Thyroid gland (tissue), 4 donors: Measurements from ENCODE around the gene ITGA5.
A peak's percentile ranks its signal among the peaks of the same experiment; 100 is the strongest.

ENCODE experiments used
- POLR2A ChIP-seq, 2 donors: fragments of 450-650 bp; IDR thresholded peaks; one replicate each; pipeline ENCODE4 v1.6.1; 2017; ENCODE audit warnings: antibody characterized with exemption in 2 of 2, mild to moderate bottlenecking in 2 of 2, moderate library complexity in 1 of 2
- TF ChIP-seq, protein P1 (sequence below), 6 experiments: fragments of 200-600 bp in 3 of 6; fragments of 450-650 bp in 3 of 6; sonication (generic) in 3 of 6; IDR thresholded peaks; one replicate each; pipeline ENCODE4 v1.5.1; 2016 to 2019; ENCODE audit warnings: antibody characterized with exemption in 6 of 6, mild to moderate bottlenecking in 2 of 6, inconsistent platforms in 1 of 6, moderate library complexity in 1 of 6

DNA sequence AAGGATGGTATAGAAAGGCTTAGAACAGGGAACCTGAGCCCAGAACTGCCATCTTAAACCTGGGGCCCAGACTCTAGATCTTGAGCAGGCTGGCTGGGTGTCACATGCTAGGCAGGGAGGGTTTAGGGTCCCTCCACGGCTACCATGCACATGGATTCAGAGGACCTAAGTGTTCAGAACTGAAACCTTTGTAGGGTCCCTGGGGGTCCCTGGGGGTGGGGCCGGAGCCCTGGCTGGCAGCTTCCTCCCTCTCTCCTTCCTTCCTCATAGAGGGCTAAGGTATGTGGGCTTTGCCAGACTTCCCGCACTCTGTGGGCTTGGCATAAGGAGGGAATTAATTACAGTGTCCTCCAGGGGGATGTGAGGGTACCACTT lies 29.9 kb downstream of the ITGA5 start:
- TF ChIP-seq, protein P1, sequence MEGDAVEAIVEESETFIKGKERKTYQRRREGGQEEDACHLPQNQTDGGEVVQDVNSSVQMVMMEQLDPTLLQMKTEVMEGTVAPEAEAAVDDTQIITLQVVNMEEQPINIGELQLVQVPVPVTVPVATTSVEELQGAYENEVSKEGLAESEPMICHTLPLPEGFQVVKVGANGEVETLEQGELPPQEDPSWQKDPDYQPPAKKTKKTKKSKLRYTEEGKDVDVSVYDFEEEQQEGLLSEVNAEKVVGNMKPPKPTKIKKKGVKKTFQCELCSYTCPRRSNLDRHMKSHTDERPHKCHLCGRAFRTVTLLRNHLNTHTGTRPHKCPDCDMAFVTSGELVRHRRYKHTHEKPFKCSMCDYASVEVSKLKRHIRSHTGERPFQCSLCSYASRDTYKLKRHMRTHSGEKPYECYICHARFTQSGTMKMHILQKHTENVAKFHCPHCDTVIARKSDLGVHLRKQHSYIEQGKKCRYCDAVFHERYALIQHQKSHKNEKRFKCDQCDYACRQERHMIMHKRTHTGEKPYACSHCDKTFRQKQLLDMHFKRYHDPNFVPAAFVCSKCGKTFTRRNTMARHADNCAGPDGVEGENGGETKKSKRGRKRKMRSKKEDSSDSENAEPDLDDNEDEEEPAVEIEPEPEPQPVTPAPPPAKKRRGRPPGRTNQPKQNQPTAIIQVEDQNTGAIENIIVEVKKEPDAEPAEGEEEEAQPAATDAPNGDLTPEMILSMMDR (IDR thresholded peaks at IDR 0.05), result peak in 1 of 6 experiments; percentile 16
- no peak for TF ChIP-seq POLR2A (IDR thresholded peaks at IDR 0.05)
